HepG2 (cell line): ENCODE results near the gene SRP72. TPM values are rescaled to one million over a fixed set of nuclear protein-coding genes. Genes with fewer than 3 reads are reported as not detected.

Source experiments
- CBX2 ChIP-seq, 2 experiments: fragments of 200-600 bp in 1 of 2; sonication (generic); formaldehyde crosslinking in 1 of 2; IDR thresholded peaks; 2 replicates each; pipeline versions ENCODE4 v1.7.0 to v1.8.1; 2018 to 2022; ENCODE audit warnings: low read depth in 2 of 2, low read length in 1 of 2, mild to moderate bottlenecking in 1 of 2, missing genetic modification reagents in 1 of 2
- ELF4 ChIP-seq: sonication (generic); formaldehyde crosslinking; IDR thresholded peaks from 2 replicates; pipeline ENCODE4 v1.5.0; 2020; ENCODE audit warnings: missing genetic modification reagents, mild to moderate bottlenecking, moderate library complexity, borderline replicate concordance
- GZF1 ChIP-seq: sonication (generic); formaldehyde crosslinking; IDR thresholded peaks from 2 replicates; pipeline ENCODE4 v1.5.1; 2020; ENCODE audit warnings: mild to moderate bottlenecking, missing genetic modification reagents
- IKZF4 ChIP-seq: sonication (generic); formaldehyde crosslinking; IDR thresholded peaks from 2 replicates; pipeline ENCODE4 v1.5.1; 2020; ENCODE audit warnings: borderline replicate concordance, mild to moderate bottlenecking, low read depth, missing genetic modification reagents; ENCODE audit errors: not compliant biosample characterization
- JUN ChIP-seq: sonication (generic); formaldehyde crosslinking; IDR thresholded peaks from 2 replicates; pipeline ENCODE4 v1.4.0; 2020; ENCODE audit warnings: mild to moderate bottlenecking, missing genetic modification reagents
- KLF16 ChIP-seq, 2 experiments: sonication (generic) in 1 of 2; formaldehyde crosslinking in 1 of 2; IDR thresholded peaks; 2 replicates each; pipeline versions ENCODE4 v1.6.1 to v1.8.0; 2016 to 2023; ENCODE audit warnings: missing genetic modification reagents in 2 of 2, missing compliant biosample characterization in 1 of 2
- MIER3 ChIP-seq: IDR thresholded peaks from 2 replicates; pipeline ENCODE4 v1.6.1; 2016; ENCODE audit warnings: missing compliant biosample characterization, borderline replicate concordance
- MTA1 ChIP-seq: sonication (generic); formaldehyde crosslinking; IDR thresholded peaks from 2 replicates; pipeline ENCODE4 v1.4.0; 2020; ENCODE audit warnings: missing genetic modification reagents, mild to moderate bottlenecking, borderline replicate concordance
- NFE2L2 ChIP-seq: fragments of 150-350 bp; IDR thresholded peaks from 2 replicates; pipeline ENCODE4 v1.6.1; 2014; ENCODE audit warnings: low read length
- PHF21A ChIP-seq: sonication (generic); formaldehyde crosslinking; IDR thresholded peaks from 2 replicates; pipeline ENCODE4 v1.5.0; 2020; ENCODE audit warnings: mild to moderate bottlenecking, missing genetic modification reagents
- RBAK ChIP-seq: sonication (generic); formaldehyde crosslinking; IDR thresholded peaks from 2 replicates; pipeline ENCODE4 v1.5.1; 2020; ENCODE audit warnings: mild to moderate bottlenecking, missing genetic modification reagents
- REPIN1 ChIP-seq: sonication (generic); formaldehyde crosslinking; IDR thresholded peaks from 2 replicates; pipeline ENCODE4 v1.8.0; 2022; ENCODE audit warnings: missing genetic modification reagents, low read depth, mild to moderate bottlenecking, borderline replicate concordance
- RFXANK ChIP-seq: IDR thresholded peaks from 2 replicates; pipeline ENCODE4 v1.6.1; 2016
- RXRB ChIP-seq: IDR thresholded peaks from 2 replicates; pipeline ENCODE4 v1.6.1; 2016; ENCODE audit warnings: borderline replicate concordance, missing genetic modification reagents, missing compliant biosample characterization
- SOX5 ChIP-seq: IDR thresholded peaks from 2 replicates; pipeline ENCODE4 v1.6.1; 2016; ENCODE audit warnings: borderline replicate concordance
- SP2 ChIP-seq: sonication (generic); formaldehyde crosslinking; IDR thresholded peaks from 2 replicates; pipeline ENCODE4 v1.5.1; 2020; ENCODE audit warnings: mild to moderate bottlenecking, missing genetic modification reagents
- TAF1 ChIP-seq: sonication (generic); formaldehyde crosslinking; IDR thresholded peaks from 2 replicates; pipeline ENCODE4 v1.4.0; 2020; ENCODE audit warnings: missing genetic modification reagents
- TBX2 ChIP-seq: sonication (generic); formaldehyde crosslinking; IDR thresholded peaks from 2 replicates; pipeline ENCODE4 v1.5.0; 2020; ENCODE audit warnings: missing genetic modification reagents, mild to moderate bottlenecking, borderline replicate concordance
- ZEB1 ChIP-seq: IDR thresholded peaks from 2 replicates; pipeline ENCODE4 v1.6.1; 2012; ENCODE audit warnings: mild to moderate bottlenecking, low read depth, inconsistent platforms; ENCODE audit not compliant: insufficient replicate concordance
- ZMYM3 ChIP-seq: sonication (generic); formaldehyde crosslinking; IDR thresholded peaks from 2 replicates; pipeline ENCODE4 v1.5.1; 2020; ENCODE audit warnings: mild to moderate bottlenecking, missing genetic modification reagents
- ZNF33A ChIP-seq: sonication (generic); formaldehyde crosslinking; IDR thresholded peaks from 2 replicates; pipeline ENCODE4 v1.5.1; 2020; ENCODE audit warnings: missing genetic modification reagents, mild to moderate bottlenecking, moderate library complexity, borderline replicate concordance
- ZNF441 ChIP-seq: sonication (generic); formaldehyde crosslinking; IDR thresholded peaks from 2 replicates; pipeline ENCODE4 v1.7.0; 2021; ENCODE audit warnings: missing genetic modification reagents, borderline replicate concordance
- ZNF556 ChIP-seq: sonication (generic); formaldehyde crosslinking; IDR thresholded peaks from 2 replicates; pipeline ENCODE4 v1.4.0; 2020; ENCODE audit warnings: mild to moderate bottlenecking, missing genetic modification reagents, borderline replicate concordance
- ZNF720 ChIP-seq: sonication (generic); formaldehyde crosslinking; IDR thresholded peaks from 2 replicates; pipeline ENCODE4 v1.4.0; 2020; ENCODE audit warnings: missing genetic modification reagents
- ZNF772 ChIP-seq: sonication (generic); formaldehyde crosslinking; IDR thresholded peaks from 2 replicates; pipeline ENCODE4 v1.5.0; 2020; ENCODE audit warnings: mild to moderate bottlenecking, missing genetic modification reagents
- polyA plus RNA-seq, 8 experiments: library from polyadenylated mRNA; depleted of rRNA in 3 of 8; stranded (reverse) in 7 of 8; unstranded in 1 of 8; fragments of >200 nt; fragmentation: Illumina TruSeq in 4 of 8; extraction: Trizol in 4 of 8; gene quantifications; 2 replicates each; pipeline versions ENCODE4 v1.2.1 to v1.2.3, GENCODE V29; 2011 to 2016; ENCODE audit warnings: low read depth in 4 of 8, missing spikeins in 1 of 8, mixed read lengths in 1 of 8; ENCODE audit not compliant: insufficient read depth in 1 of 8
- total RNA-seq, 5 experiments: library from RNA; depleted of rRNA; stranded (reverse); fragments of >200 nt; fragmentation: Illumina TruSeq; extraction: Trizol; gene quantifications; 2 replicates each; pipeline ENCODE4 v1.2.3, GENCODE V29; 2016; ENCODE audit warnings: low read depth in 1 of 5
- TF ChIP-seq, protein P1 (sequence below): sonication (generic); formaldehyde crosslinking; IDR thresholded peaks from 2 replicates; pipeline ENCODE4 v1.4.0; 2020; ENCODE audit warnings: mild to moderate bottlenecking, missing genetic modification reagents
- TF ChIP-seq, protein P2 (sequence below): IDR thresholded peaks from 2 replicates; pipeline ENCODE4 v1.6.1; 2012; ENCODE audit warnings: inconsistent platforms
- TF ChIP-seq, protein P3 (sequence below): sonication (generic); formaldehyde crosslinking; IDR thresholded peaks from 2 replicates; pipeline ENCODE4 v1.5.0; 2020; ENCODE audit warnings: mild to moderate bottlenecking, missing genetic modification reagents

SRP72 gene
- total and polyA plus RNA-seq, 2 of the 13 experiments (the other 11 are each of a cell fraction or from before 2014, with no cell fraction given): 64.9 to 75.6 TPM

DNA sequence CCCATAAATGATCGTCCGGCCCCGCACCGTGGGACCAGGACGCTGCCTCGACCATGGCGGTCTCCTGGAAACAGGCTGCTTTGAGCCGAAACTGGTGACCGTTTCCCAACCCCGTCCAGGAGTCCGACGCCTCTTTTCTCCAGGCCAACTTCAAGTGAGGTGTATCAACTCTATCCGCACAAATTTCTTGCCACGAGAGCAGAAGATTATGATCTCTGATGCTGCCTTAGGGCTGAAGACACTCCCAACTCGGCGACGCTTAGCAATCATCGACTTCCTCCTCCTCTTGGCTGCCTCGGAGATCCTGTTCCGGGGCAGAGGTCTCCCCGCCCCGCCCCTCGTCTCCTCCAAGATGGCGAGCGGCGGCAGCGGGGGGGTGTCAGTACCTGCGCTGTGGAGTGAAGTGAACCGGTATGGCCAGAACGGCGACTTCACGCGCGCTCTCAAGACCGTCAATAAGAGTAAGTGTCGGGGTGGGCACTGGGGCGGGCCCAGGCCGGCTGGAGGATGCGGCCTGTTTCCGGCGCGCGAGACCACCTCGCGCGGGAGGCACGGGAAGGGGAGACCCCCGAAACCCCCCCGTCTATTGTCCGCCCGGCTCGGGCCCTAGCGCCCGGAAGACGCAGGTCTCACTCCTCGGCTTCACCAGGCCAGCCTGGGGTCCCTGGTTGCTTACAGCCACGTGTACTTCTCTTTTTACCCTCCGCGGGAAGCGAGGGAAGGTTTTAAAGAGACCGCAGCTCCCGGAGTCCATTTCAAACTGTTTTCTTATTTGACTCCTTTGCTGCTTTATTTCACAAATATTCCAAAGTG lies at the start of gene SRP72 (continued):
- TF ChIP-seq ELF4 (CRISPR knock-in tag) (no peak; the same call in 1 of the 2 replicates), REPIN1 (CRISPR knock-in tag) (peak; percentile 31; the same call in 1 of the 2 replicates), ZMYM3 (no peak), KLF16 (CRISPR knock-in tag; IDR thresholded peaks at IDR 0.05) (peak in 1 of 2 experiments; percentile 75; a peak in 2 of 4 replicates), SP2 (CRISPR knock-in tag) (peak; percentile 26; the same call in 1 of the 2 replicates), ZNF441 (CRISPR knock-in tag) (peak; percentile 61; the same call in 1 of the 2 replicates), GZF1 (no peak), MIER3 (CRISPR knock-in tag) (0 out of 2 replicates have a peak, but pooled peaks have one; percentile 56), ZEB1 (no peak), IKZF4 (CRISPR knock-in tag) (peak; percentile 50), JUN (CRISPR knock-in tag) (no peak), PHF21A (CRISPR knock-in tag) (no peak), CBX2 (IDR thresholded peaks at IDR 0.05; ENCODE audit: low read depth, low read length) (no peak), CBX2 (CRISPR knock-in tag; IDR thresholded peaks at IDR 0.05; ENCODE audit: low read depth) (no peak), MTA1 (CRISPR knock-in tag) (0 out of 2 replicates have a peak, but pooled peaks have one; percentile 11), RBAK (CRISPR knock-in tag) (no peak), TAF1 (peak; percentile 97), ZNF720 (CRISPR knock-in tag) (no peak), RXRB (CRISPR knock-in tag) (peak; percentile 48; the same call in 1 of the 2 replicates), ZNF33A (no peak), NFE2L2 (no peak), ZNF556 (CRISPR knock-in tag) (peak; percentile 68; the same call in 1 of the 2 replicates), TBX2 (CRISPR knock-in tag) (no peak), RFXANK (CRISPR knock-in tag) (0 out of 2 replicates have a peak, but pooled peaks have one; percentile 42), ZNF772 (CRISPR knock-in tag) (peak; percentile 14; the same call in 1 of the 2 replicates), SOX5 (CRISPR knock-in tag) (peak; percentile 29; the same call in 1 of the 2 replicates)
- TF ChIP-seq, protein P1, sequence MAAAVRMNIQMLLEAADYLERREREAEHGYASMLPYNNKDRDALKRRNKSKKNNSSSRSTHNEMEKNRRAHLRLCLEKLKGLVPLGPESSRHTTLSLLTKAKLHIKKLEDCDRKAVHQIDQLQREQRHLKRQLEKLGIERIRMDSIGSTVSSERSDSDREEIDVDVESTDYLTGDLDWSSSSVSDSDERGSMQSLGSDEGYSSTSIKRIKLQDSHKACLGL (CRISPR knock-in tag): peak; percentile 73
- TF ChIP-seq, protein P2, sequence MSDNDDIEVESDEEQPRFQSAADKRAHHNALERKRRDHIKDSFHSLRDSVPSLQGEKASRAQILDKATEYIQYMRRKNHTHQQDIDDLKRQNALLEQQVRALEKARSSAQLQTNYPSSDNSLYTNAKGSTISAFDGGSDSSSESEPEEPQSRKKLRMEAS: peak; percentile 53
- TF ChIP-seq, protein P3, sequence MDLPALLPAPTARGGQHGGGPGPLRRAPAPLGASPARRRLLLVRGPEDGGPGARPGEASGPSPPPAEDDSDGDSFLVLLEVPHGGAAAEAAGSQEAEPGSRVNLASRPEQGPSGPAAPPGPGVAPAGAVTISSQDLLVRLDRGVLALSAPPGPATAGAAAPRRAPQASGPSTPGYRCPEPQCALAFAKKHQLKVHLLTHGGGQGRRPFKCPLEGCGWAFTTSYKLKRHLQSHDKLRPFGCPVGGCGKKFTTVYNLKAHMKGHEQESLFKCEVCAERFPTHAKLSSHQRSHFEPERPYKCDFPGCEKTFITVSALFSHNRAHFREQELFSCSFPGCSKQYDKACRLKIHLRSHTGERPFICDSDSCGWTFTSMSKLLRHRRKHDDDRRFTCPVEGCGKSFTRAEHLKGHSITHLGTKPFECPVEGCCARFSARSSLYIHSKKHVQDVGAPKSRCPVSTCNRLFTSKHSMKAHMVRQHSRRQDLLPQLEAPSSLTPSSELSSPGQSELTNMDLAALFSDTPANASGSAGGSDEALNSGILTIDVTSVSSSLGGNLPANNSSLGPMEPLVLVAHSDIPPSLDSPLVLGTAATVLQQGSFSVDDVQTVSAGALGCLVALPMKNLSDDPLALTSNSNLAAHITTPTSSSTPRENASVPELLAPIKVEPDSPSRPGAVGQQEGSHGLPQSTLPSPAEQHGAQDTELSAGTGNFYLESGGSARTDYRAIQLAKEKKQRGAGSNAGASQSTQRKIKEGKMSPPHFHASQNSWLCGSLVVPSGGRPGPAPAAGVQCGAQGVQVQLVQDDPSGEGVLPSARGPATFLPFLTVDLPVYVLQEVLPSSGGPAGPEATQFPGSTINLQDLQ (CRISPR knock-in tag): no peak
